GM12878 (cell line): ENCODE measurements around the gene EGR4. TPM values are rescaled to one million over a fixed set of nuclear protein-coding genes. Genes with fewer than 3 reads are reported as not detected.

Source experiments
- ASH2L ChIP-seq: fragments of 300-600, 200-600 bp; sonication (generic); IDR thresholded peaks from 2 replicates; pipeline ENCODE4 v1.6.1; 2017; ENCODE audit warnings: low read depth, mild to moderate bottlenecking, borderline replicate concordance
- CBFB ChIP-seq: IDR thresholded peaks from 2 replicates; pipeline ENCODE4 v1.6.1; 2016; ENCODE audit warnings: antibody characterized with exemption, low read depth
- CBX3 ChIP-seq: fragments of 200-600 bp; sonication (generic); IDR thresholded peaks from 2 replicates; pipeline ENCODE4 v1.6.1; 2016; ENCODE audit warnings: low read depth, borderline replicate concordance
- CREM ChIP-seq: IDR thresholded peaks from 2 replicates; pipeline ENCODE4 v1.6.1; 2014; ENCODE audit warnings: antibody characterized with exemption, low read depth
- DPF2 ChIP-seq: fragments of 450-650 bp; IDR thresholded peaks from 2 replicates; pipeline ENCODE4 v1.6.1; 2017; ENCODE audit warnings: mild to moderate bottlenecking
- EED ChIP-seq: sonication (generic); IDR thresholded peaks from 2 replicates; pipeline ENCODE4 v1.6.1; 2016; ENCODE audit warnings: antibody characterized with exemption, low read depth
- ESRRA ChIP-seq: IDR thresholded peaks from 2 replicates; pipeline ENCODE4 v1.6.1; 2012; ENCODE audit warnings: mild to moderate bottlenecking, low read length, improper control_type of control experiment
- IKZF1 ChIP-seq: fragments of 450-650 bp; conservative IDR thresholded peaks from 2 replicates; pipeline ENCODE4 v1.6.1; 2017; ENCODE audit warnings: antibody characterized with exemption, mild to moderate bottlenecking
- IKZF2 ChIP-seq, 2 experiments: fragments of 450-650 bp; IDR thresholded peaks; 2 replicates each; pipeline ENCODE4 v1.6.1; 2017; ENCODE audit warnings: mild to moderate bottlenecking in 2 of 2, moderate library complexity in 2 of 2
- MXI1 ChIP-seq: fragments of 150-350 bp; IDR thresholded peaks from 2 replicates; pipeline ENCODE4 v1.6.1; 2011; ENCODE audit warnings: low read depth, mild to moderate bottlenecking, inconsistent platforms, low read length, improper control_type of control experiment
- MYB ChIP-seq: fragments of 150-350 bp; IDR thresholded peaks from 2 replicates; pipeline ENCODE4 v1.6.1; 2014; ENCODE audit warnings: mild to moderate bottlenecking, low read depth, low read length, borderline replicate concordance
- NR2F1 ChIP-seq: fragments of 450-650 bp; conservative IDR thresholded peaks from 2 replicates; pipeline ENCODE4 v1.6.1; 2017; ENCODE audit warnings: mild to moderate bottlenecking
- PAX5 ChIP-seq: IDR thresholded peaks from 2 replicates; pipeline ENCODE4 v1.6.1; 2011; ENCODE audit warnings: low read depth, low read length, borderline replicate concordance
- RELA ChIP-seq: fragments of 450-650 bp; IDR thresholded peaks from 2 replicates; pipeline ENCODE4 v1.8.0; 2014; ENCODE audit warnings: borderline replicate concordance; ENCODE audit not compliant: partially characterized antibody
- RUNX3 ChIP-seq: IDR thresholded peaks from 2 replicates; pipeline ENCODE4 v1.6.1; 2012; ENCODE audit warnings: low read length, inconsistent platforms
- SP1 ChIP-seq: IDR thresholded peaks from one replicate; pipeline ENCODE4 v1.6.1; 2011; ENCODE audit warnings: low read depth, low read length
- STAT1 ChIP-seq: fragments of 450-650 bp; conservative IDR thresholded peaks from 2 replicates; pipeline ENCODE4 v1.6.1; 2014; ENCODE audit warnings: antibody characterized with exemption, mild to moderate bottlenecking
- TARDBP ChIP-seq: IDR thresholded peaks from 2 replicates; pipeline ENCODE4 v1.6.1; 2016; ENCODE audit warnings: borderline replicate concordance
- TCF7 ChIP-seq: IDR thresholded peaks from 2 replicates; pipeline ENCODE4 v1.6.1; 2014; ENCODE audit warnings: antibody characterized with exemption, borderline replicate concordance
- YY1 ChIP-seq: IDR thresholded peaks from 2 replicates; pipeline ENCODE4 v1.6.1; 2011; ENCODE audit warnings: low read depth, mild to moderate bottlenecking, low read length
- ZNF274 ChIP-seq: IDR thresholded peaks from one replicate; pipeline ENCODE4 v1.8.0; 2011; ENCODE audit not compliant: insufficient read length, insufficient read depth
- polyA plus RNA-seq, 11 experiments: library from polyadenylated mRNA; depleted of rRNA in 4 of 11; unstranded in 6 of 11; stranded (reverse) in 5 of 11; fragments of >200 nt; fragmentation: Nextera tagmentation in 4 of 11; fragmentation: Illumina TruSeq in 1 of 11; extraction: Ambion mirVana in 4 of 11; extraction: Trizol in 1 of 11; gene quantifications; 1 replicate in 1 of 11; 2 replicates in 10 of 11; pipeline versions ENCODE4 v1.2.1 to v1.2.3, GENCODE V29; 2011 to 2016; ENCODE audit warnings: inconsistent platforms in 2 of 11, missing spikeins in 2 of 11, low read depth in 1 of 11
- total RNA-seq, 4 experiments: library from RNA; depleted of rRNA in 3 of 4; stranded (reverse); fragments of >200 nt in 3 of 4; fragmentation: Illumina TruSeq in 1 of 4; extraction: Trizol in 1 of 4; gene quantifications; 2 replicates each; pipeline versions ENCODE4 v1.2.1 to v1.2.3, GENCODE V29; 2013 to 2021
- TF ChIP-seq, protein P1 (sequence below): fragments of 450-650 bp; IDR thresholded peaks from 2 replicates; pipeline ENCODE4 v1.6.1; 2017; ENCODE audit warnings: mild to moderate bottlenecking
- TF ChIP-seq, protein P2 (sequence below): IDR thresholded peaks from 2 replicates; pipeline ENCODE4 v1.6.1; 2012; ENCODE audit warnings: low read depth, low read length, improper control_type of control experiment
- TF ChIP-seq, protein P3 (sequence below): IDR thresholded peaks from 2 replicates; pipeline ENCODE4 v1.6.1; 2011; ENCODE audit warnings: low read depth, low read length, improper control_type of control experiment, borderline replicate concordance
- TF ChIP-seq, protein P4 (sequence below): fragments of 450-650 bp; IDR thresholded peaks from 2 replicates; pipeline ENCODE4 v1.6.1; 2017; ENCODE audit warnings: mild to moderate bottlenecking, moderate library complexity

EGR4 gene
- total and polyA plus RNA-seq, 10 of the 15 experiments (the other 5 are each of a cell fraction or from before 2014, with no cell fraction given), result 0.07 TPM; not detected in 9

DNA sequence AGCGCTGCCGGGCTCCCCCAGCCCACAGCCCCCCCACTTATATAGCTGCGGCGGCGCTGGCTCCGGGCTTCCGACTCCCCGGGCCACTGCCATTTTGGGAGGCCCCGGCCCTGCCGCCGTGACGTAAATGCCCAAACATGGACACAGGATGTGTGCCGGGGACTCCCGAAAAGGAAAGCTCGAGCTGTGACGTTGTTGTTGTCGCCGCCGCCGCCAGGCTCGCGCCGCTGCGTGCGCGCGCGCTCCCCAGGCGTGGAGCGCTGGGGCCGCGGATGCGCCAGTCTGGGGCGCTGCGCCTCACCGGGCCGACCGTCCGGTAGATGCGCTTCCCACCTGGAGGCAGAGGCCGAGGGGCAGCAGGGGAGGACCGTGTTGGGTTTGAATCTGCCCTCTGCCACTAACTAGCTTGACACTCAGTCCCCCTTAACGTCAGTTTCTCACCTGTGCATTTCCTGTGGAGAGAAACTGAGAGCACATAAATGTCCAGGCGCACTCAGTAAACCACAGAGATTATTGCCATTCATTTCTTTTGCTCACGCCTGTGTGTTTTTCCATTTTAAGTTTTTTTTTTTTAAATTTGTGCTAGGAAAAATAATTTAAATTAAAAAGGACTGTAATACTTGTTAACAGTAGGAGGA is at the start of gene EGR4 (continued):
- TF ChIP-seq, protein P1, sequence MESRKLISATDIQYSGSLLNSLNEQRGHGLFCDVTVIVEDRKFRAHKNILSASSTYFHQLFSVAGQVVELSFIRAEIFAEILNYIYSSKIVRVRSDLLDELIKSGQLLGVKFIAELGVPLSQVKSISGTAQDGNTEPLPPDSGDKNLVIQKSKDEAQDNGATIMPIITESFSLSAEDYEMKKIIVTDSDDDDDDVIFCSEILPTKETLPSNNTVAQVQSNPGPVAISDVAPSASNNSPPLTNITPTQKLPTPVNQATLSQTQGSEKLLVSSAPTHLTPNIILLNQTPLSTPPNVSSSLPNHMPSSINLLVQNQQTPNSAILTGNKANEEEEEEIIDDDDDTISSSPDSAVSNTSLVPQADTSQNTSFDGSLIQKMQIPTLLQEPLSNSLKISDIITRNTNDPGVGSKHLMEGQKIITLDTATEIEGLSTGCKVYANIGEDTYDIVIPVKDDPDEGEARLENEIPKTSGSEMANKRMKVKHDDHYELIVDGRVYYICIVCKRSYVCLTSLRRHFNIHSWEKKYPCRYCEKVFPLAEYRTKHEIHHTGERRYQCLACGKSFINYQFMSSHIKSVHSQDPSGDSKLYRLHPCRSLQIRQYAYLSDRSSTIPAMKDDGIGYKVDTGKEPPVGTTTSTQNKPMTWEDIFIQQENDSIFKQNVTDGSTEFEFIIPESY, result peak; percentile 75; the same call in 1 of the 2 replicates
- no peak for TF ChIP-seq EED
- TF ChIP-seq MXI1, result peak; percentile 27; the same call in 1 of the 2 replicates
- TF ChIP-seq, protein P2, sequence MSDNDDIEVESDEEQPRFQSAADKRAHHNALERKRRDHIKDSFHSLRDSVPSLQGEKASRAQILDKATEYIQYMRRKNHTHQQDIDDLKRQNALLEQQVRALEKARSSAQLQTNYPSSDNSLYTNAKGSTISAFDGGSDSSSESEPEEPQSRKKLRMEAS, result 0 out of 2 replicates have a peak, but pooled peaks have one; percentile 37
- TF ChIP-seq, protein P3, sequence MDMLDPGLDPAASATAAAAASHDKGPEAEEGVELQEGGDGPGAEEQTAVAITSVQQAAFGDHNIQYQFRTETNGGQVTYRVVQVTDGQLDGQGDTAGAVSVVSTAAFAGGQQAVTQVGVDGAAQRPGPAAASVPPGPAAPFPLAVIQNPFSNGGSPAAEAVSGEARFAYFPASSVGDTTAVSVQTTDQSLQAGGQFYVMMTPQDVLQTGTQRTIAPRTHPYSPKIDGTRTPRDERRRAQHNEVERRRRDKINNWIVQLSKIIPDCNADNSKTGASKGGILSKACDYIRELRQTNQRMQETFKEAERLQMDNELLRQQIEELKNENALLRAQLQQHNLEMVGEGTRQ, result no peak
- TF ChIP-seq TCF7, result no peak
- TF ChIP-seq ASH2L, result no peak
- TF ChIP-seq CBFB, result no peak
- no peak for TF ChIP-seq ZNF274
- TF ChIP-seq DPF2, result 0 out of 2 replicates have a peak, but pooled peaks have one; percentile 27
- no peak for TF ChIP-seq NR2F1
- TF ChIP-seq PAX5, result peak; percentile 43; the same call in 1 of the 2 replicates
- TF ChIP-seq, protein P4, sequence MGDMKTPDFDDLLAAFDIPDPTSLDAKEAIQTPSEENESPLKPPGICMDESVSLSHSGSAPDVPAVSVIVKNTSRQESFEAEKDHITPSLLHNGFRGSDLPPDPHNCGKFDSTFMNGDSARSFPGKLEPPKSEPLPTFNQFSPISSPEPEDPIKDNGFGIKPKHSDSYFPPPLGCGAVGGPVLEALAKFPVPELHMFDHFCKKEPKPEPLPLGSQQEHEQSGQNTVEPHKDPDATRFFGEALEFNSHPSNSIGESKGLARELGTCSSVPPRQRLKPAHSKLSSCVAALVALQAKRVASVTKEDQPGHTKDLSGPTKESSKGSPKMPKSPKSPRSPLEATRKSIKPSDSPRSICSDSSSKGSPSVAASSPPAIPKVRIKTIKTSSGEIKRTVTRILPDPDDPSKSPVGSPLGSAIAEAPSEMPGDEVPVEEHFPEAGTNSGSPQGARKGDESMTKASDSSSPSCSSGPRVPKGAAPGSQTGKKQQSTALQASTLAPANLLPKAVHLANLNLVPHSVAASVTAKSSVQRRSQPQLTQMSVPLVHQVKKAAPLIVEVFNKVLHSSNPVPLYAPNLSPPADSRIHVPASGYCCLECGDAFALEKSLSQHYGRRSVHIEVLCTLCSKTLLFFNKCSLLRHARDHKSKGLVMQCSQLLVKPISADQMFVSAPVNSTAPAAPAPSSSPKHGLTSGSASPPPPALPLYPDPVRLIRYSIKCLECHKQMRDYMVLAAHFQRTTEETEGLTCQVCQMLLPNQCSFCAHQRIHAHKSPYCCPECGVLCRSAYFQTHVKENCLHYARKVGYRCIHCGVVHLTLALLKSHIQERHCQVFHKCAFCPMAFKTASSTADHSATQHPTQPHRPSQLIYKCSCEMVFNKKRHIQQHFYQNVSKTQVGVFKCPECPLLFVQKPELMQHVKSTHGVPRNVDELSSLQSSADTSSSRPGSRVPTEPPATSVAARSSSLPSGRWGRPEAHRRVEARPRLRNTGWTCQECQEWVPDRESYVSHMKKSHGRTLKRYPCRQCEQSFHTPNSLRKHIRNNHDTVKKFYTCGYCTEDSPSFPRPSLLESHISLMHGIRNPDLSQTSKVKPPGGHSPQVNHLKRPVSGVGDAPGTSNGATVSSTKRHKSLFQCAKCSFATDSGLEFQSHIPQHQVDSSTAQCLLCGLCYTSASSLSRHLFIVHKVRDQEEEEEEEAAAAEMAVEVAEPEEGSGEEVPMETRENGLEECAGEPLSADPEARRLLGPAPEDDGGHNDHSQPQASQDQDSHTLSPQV, result no peak
- TF ChIP-seq STAT1, result no peak
- no peak for TF ChIP-seq ESRRA
- TF ChIP-seq RELA, result peak; percentile 58
- peak; percentile 93 for TF ChIP-seq CREM
- no peak for TF ChIP-seq TARDBP
- TF ChIP-seq CBX3, result no peak
- peak; percentile 31; the same call in 1 of the 2 replicates for TF ChIP-seq RUNX3
- TF ChIP-seq SP1, result no peak
- no peak for TF ChIP-seq IKZF2 (IDR thresholded peaks at IDR 0.05)
- no peak for TF ChIP-seq MYB
- peak; percentile 81 for TF ChIP-seq YY1
- peak; percentile 25; the same call in 1 of the 2 replicates for TF ChIP-seq IKZF1
